ENCODE measurements around the gene SLC22A7.

Gene SLC22A7

GRCh38 chr6:43292763-43293318, 5.2 kb upstream of the SLC22A7 start:
- H3K9me2 ChIP-seq (replicated peaks; ENCODE audit: insufficient read depth, low read length): no peaks in the 10 kb centered on the region
- H3K4me3 ChIP-seq (ENCODE audit: insufficient read depth, low read length, poor library complexity, severe bottlenecking): no peak overlapping the region
- H3K27me3 ChIP-seq (ENCODE audit: low read length): no peaks in the 10 kb centered on the region
- no peaks in the 10 kb centered on the region for H3K36me3 ChIP-seq (ENCODE audit: low read length)
- no peaks in the 10 kb centered on the region for H4K20me1 ChIP-seq (ENCODE audit: low read depth, low read length)
- H3F3A ChIP-seq (ENCODE audit: insufficient read depth): no peaks in the 10 kb centered on the region
- no peak for TF ChIP-seq EZH2phosphoT487 (conservative IDR thresholded peaks at IDR 0.05; ENCODE audit: low read length)
- TF ChIP-seq, protein P1, sequence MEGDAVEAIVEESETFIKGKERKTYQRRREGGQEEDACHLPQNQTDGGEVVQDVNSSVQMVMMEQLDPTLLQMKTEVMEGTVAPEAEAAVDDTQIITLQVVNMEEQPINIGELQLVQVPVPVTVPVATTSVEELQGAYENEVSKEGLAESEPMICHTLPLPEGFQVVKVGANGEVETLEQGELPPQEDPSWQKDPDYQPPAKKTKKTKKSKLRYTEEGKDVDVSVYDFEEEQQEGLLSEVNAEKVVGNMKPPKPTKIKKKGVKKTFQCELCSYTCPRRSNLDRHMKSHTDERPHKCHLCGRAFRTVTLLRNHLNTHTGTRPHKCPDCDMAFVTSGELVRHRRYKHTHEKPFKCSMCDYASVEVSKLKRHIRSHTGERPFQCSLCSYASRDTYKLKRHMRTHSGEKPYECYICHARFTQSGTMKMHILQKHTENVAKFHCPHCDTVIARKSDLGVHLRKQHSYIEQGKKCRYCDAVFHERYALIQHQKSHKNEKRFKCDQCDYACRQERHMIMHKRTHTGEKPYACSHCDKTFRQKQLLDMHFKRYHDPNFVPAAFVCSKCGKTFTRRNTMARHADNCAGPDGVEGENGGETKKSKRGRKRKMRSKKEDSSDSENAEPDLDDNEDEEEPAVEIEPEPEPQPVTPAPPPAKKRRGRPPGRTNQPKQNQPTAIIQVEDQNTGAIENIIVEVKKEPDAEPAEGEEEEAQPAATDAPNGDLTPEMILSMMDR (IDR thresholded peaks at IDR 0.05; ENCODE audit: insufficient read depth, low read length, poor library complexity, severe bottlenecking): no peak
- H3K79me2 ChIP-seq (ENCODE audit: insufficient read depth, low read length): no peaks in the 10 kb centered on the region
- no peaks in the 10 kb centered on the region for H3K9me3 ChIP-seq (ENCODE audit: insufficient read depth, low read length)
- H3K4me2 ChIP-seq (ENCODE audit: low read depth, low read length, poor library complexity, severe bottlenecking): no peak overlapping the region
- no peak overlapping the region for H3K27ac ChIP-seq (ENCODE audit: low read depth, low read length)
- no peak overlapping the region for H3K9ac ChIP-seq (ENCODE audit: low read length)
- H2AFZ ChIP-seq (ENCODE audit: low read depth, low read length, severe bottlenecking): no peak overlapping the region

DNA sequence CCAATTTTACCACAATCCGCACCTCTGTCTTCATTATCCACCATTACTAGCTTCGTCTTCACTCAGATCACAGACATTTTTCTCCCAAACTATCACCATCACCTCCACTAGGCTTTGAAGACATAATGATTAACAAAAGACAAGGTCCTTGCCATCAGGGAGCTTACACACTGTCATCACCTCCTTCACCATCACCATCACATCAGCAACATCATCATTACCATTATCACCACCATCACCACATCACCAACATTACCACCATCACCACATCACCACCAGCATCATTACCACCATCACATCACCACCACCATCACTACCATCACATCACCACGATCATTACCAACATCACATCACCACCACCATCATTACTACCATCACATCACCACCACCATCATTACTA, 4.4 kb upstream of the SLC22A7 start:
- TF ChIP-seq, protein P1 (IDR thresholded peaks at IDR 0.05; ENCODE audit: insufficient read depth, low read length, poor library complexity, severe bottlenecking): no peak
- TF ChIP-seq EZH2phosphoT487 (conservative IDR thresholded peaks at IDR 0.05; ENCODE audit: low read length): no peak
- no peaks in the 10 kb centered on the region for H3K9me2 ChIP-seq (replicated peaks; ENCODE audit: insufficient read depth, low read length)
- no peaks in the 10 kb centered on the region for H3K27me3 ChIP-seq (ENCODE audit: low read length)
- H3K36me3 ChIP-seq (ENCODE audit: low read length): no peaks in the 10 kb centered on the region
- H2AFZ ChIP-seq (ENCODE audit: low read depth, low read length, severe bottlenecking): no peak overlapping the region
- H4K20me1 ChIP-seq (ENCODE audit: low read depth, low read length): no peaks in the 10 kb centered on the region
- no peak overlapping the region for H3K27ac ChIP-seq (ENCODE audit: low read depth, low read length)
- no peaks in the 10 kb centered on the region for H3K79me2 ChIP-seq (ENCODE audit: insufficient read depth, low read length)
- H3F3A ChIP-seq (ENCODE audit: insufficient read depth): no peaks in the 10 kb centered on the region
- H3K4me3 ChIP-seq (ENCODE audit: insufficient read depth, low read length, poor library complexity, severe bottlenecking): no peak overlapping the region
- H3K9ac ChIP-seq (ENCODE audit: low read length): no peak overlapping the region
- H3K9me3 ChIP-seq (ENCODE audit: insufficient read depth, low read length): no peaks in the 10 kb centered on the region
- H3K4me2 ChIP-seq (ENCODE audit: low read depth, low read length, poor library complexity, severe bottlenecking): no peak overlapping the region

- Histone ChIP-seq H3K9me2 (replicated peaks; ENCODE audit: insufficient read depth, low read length) (no peaks in the 10 kb centered on the region), H3K27me3 (ENCODE audit: low read length) (no peaks in the 10 kb centered on the region), H3K79me2 (ENCODE audit: insufficient read depth, low read length) (no peaks in the 10 kb centered on the region), H3K36me3 (ENCODE audit: low read length) (no peaks in the 10 kb centered on the region), H3K9ac (ENCODE audit: low read length) (no peak overlapping the region), H4K20me1 (ENCODE audit: low read depth, low read length) (no peaks in the 10 kb centered on the region), H3K9me3 (ENCODE audit: insufficient read depth, low read length) (no peaks in the 10 kb centered on the region), H2AFZ (ENCODE audit: low read depth, low read length, severe bottlenecking) (no peak overlapping the region), H3K4me3 (ENCODE audit: insufficient read depth, low read length, poor library complexity, severe bottlenecking) (no peak overlapping the region), H3K27ac (ENCODE audit: low read depth, low read length) (no peak overlapping the region), H3F3A (ENCODE audit: insufficient read depth) (no peaks in the 10 kb centered on the region), H3K4me2 (ENCODE audit: low read depth, low read length, poor library complexity, severe bottlenecking) (no peak overlapping the region)
- TF ChIP-seq EZH2phosphoT487 (conservative IDR thresholded peaks at IDR 0.05; ENCODE audit: low read length): no peak
- TF ChIP-seq, protein P1 (IDR thresholded peaks at IDR 0.05; ENCODE audit: insufficient read depth, low read length, poor library complexity, severe bottlenecking): no peak
Observed at GRCh38 chr6:43294536-43294935, 3.5 kb upstream of the SLC22A7 start.
